ENCODE results near the gene CFAP68. TPM values are rescaled to one million over a fixed set of nuclear protein-coding genes. Genes with fewer than 3 reads are reported as not detected.
A peak's percentile ranks its signal among the peaks of the same experiment; 100 is the strongest.
"Not testable (repeated sequence)": the region's sequence is repeated elsewhere in the genome, so short reads cannot be mapped to it uniquely, and the experiment has no call there.

CFAP68 gene
- total RNA-seq, 1 donor from 2014 or later = 27.2 TPM

- intact Hi-C loops (cut with DNase I) = no loop called here
- no peak for ATAC-seq
- DNase-seq (ENCODE audit: missing footprints) = no peak
Observed at GRCh38 chr11:111855506-111855905, 23.8 kb upstream of the CFAP68 start.

GRCh38 chr11:111860257-111860656 lies 19.1 kb upstream of the CFAP68 start:
- intact Hi-C loops (cut with DNase I) = no loop called here
- no peak for DNase-seq (ENCODE audit: missing footprints)
- ATAC-seq = no peak

GRCh38 chr11:111870113-111870512 lies 9.2 kb upstream of the CFAP68 start:
- intact Hi-C loops (cut with DNase I) = no loop called here
- ATAC-seq (no peak), DNase-seq (ENCODE audit: missing footprints) (no peak)

GRCh38 chr11:111870522-111870885 lies 8.8 kb upstream of the CFAP68 start:
- intact Hi-C loops (cut with DNase I) = no loop called here
- no peak for DNase-seq (ENCODE audit: missing footprints)
- no peak for ATAC-seq

- ATAC-seq (peak; percentile 94), DNase-seq (ENCODE audit: missing footprints) (peak; percentile 87)
- intact Hi-C loops (cut with DNase I) = no loop called here
Observed at GRCh38 chr11:111870886-111871692, 8.3 kb upstream of the CFAP68 start, which contains the start of gene ALG9. Gene ALG9 (minus strand): TSS chr11:111871581. CDS start chr11:111871482, 99 bp downstream.

GRCh38 chr11:111871693-111872161 lies 7.6 kb upstream of the CFAP68 start:
- ATAC-seq (no peak), DNase-seq (ENCODE audit: missing footprints) (no peak)
- intact Hi-C loops (cut with DNase I) = no loop called here

GRCh38 chr11:111878385-111878848 lies 924 bp upstream of the CFAP68 start:
- ATAC-seq = no peak
- no peak for DNase-seq (ENCODE audit: missing footprints)
- intact Hi-C loops (cut with DNase I) = loop anchor here (2.0 kb wide), 3 partner anchors 48 to 208 kb away; partner anchors contain the start of genes SDHD and TIMM8B

- ATAC-seq (peak; percentile 2), DNase-seq (ENCODE audit: missing footprints) (no peak)
- intact Hi-C loops (cut with DNase I) = loop anchor here (1.0 to 2.0 kb wide), 5 partner anchors 33 to 207 kb away; partner anchors contain the start of genes DLAT, HSPB2, SDHD and TIMM8B
Observed at GRCh38 chr11:111879637-111879960, 258 bp downstream of the CFAP68 start.

GRCh38 chr11:111882202-111882601 lies 2.9 kb downstream of the CFAP68 start:
- intact Hi-C loops (cut with DNase I) = no loop called here
- ATAC-seq = no peak
- DNase-seq (ENCODE audit: missing footprints) = no peak

GRCh38 chr11:111885053-111885452 lies 5.7 kb downstream of the CFAP68 start:
- ATAC-seq; intact Hi-C loops (cut with DNase I); DNase-seq (ENCODE audit: missing footprints): not testable (repeated sequence)

GRCh38 chr11:111886032-111886431 lies 6.7 kb downstream of the CFAP68 start:
- DNase-seq (ENCODE audit: missing footprints) = no peak
- intact Hi-C loops (cut with DNase I) = no loop called here
- no peak for ATAC-seq

GRCh38 chr11:111886844-111887243 lies 7.5 kb downstream of the CFAP68 start:
- ATAC-seq (no peak), DNase-seq (ENCODE audit: missing footprints) (no peak)
- intact Hi-C loops (cut with DNase I) = no loop called here

GRCh38 chr11:111905411-111905810 lies 26.1 kb downstream of the CFAP68 start:
- peak; percentile 47 for DNase-seq (ENCODE audit: missing footprints)
- intact Hi-C loops (cut with DNase I) = no loop called here
- peak; percentile 58 for ATAC-seq

GRCh38 chr11:111906680-111907079 lies 27.3 kb downstream of the CFAP68 start:
- ATAC-seq = no peak
- intact Hi-C loops (cut with DNase I) = no loop called here
- no peak for DNase-seq (ENCODE audit: missing footprints)

- intact Hi-C loops (cut with DNase I) = no loop called here
- DNase-seq (ENCODE audit: missing footprints) (no peak), ATAC-seq (no peak)
Observed at GRCh38 chr11:111908639-111909305, 29.4 kb downstream of the CFAP68 start.

GRCh38 chr11:111909378-111909777 lies 30.0 kb downstream of the CFAP68 start:
- ATAC-seq (no peak), DNase-seq (ENCODE audit: missing footprints) (no peak)

GRCh38 chr11:111910676-111911562 lies 31.6 kb downstream of the CFAP68 start:
- intact Hi-C loops (cut with DNase I) = no loop called here
- DNase-seq (ENCODE audit: missing footprints) = no peak
- peak; percentile 14 for ATAC-seq

More at GRCh38 chr11:111909378-111909777, 30.0 kb downstream of the CFAP68 start:
- intact Hi-C loops (cut with DNase I) = no loop called here

GRCh38 chr11:111911563-111912401 lies 32.4 kb downstream of the CFAP68 start, which contains the start of gene CRYAB:
Gene CRYAB (minus strand): TSS chr11:111911770. CDS start chr11:111911724, 46 bp downstream.
- DNase-seq (ENCODE audit: missing footprints) (peak; percentile 91), ATAC-seq (peak; percentile 84)
- intact Hi-C loops (cut with DNase I) = loop anchor here (1.0 kb wide), 1 partner anchor 32 kb away; the partner anchor contains the start of genes CFAP68 and FDXACB1

All from Right ventricle myocardium inferior (tissue), 1 donor.